Fibroblast of peridontal ligament (primary cell): ENCODE results near the gene STRN.
"Not testable (repeated sequence)": the region's sequence is repeated elsewhere in the genome, so short reads cannot be mapped to it uniquely, and the experiment has no call there.

Experiments used
- DNase-seq: peaks from one replicate; pipeline ENCODE4 v3.0.0-alpha.2; 2010; ENCODE audit errors: extremely low read depth

Gene STRN

GRCh38 chr2:36839976-36840617 lies 126.2 kb downstream of the STRN start:
- no peak for DNase-seq

GRCh38 chr2:36834731-36835524 lies 131.4 kb downstream of the STRN start:
- DNase-seq: no peak

GRCh38 chr2:36834203-36834602 lies 132.1 kb downstream of the STRN start:
- no peak for DNase-seq

- DNase-seq: no peak
Observed at GRCh38 chr2:36831185-36831584, 135.2 kb downstream of the STRN start.

GRCh38 chr2:36824683-36825082 lies 141.7 kb downstream of the STRN start:
- DNase-seq: not testable (repeated sequence)

GRCh38 chr2:36824273-36824672 lies 142.1 kb downstream of the STRN start:
- DNase-seq: no peak

- DNase-seq: no peak
Observed at GRCh38 chr2:36823862-36824261, 142.5 kb downstream of the STRN start.

- DNase-seq: no peak
Observed at GRCh38 chr2:36820942-36821605, 145.3 kb downstream of the STRN start.

GRCh38 chr2:36819095-36819711 lies 147.1 kb downstream of the STRN start:
- DNase-seq: no peak

GRCh38 chr2:36818542-36818941 lies 147.8 kb downstream of the STRN start:
- DNase-seq: no peak

GRCh38 chr2:36812196-36812595 lies 154.1 kb downstream of the STRN start:
- no peak for DNase-seq

GRCh38 chr2:36811071-36811470 lies 155.3 kb downstream of the STRN start:
- DNase-seq: no peak

GRCh38 chr2:36809069-36809445 lies 157.3 kb downstream of the STRN start:
- DNase-seq: no peak

GRCh38 chr2:36808386-36809068 lies 157.8 kb downstream of the STRN start:
- DNase-seq: no peak

- no peak for DNase-seq
Observed at GRCh38 chr2:36807223-36807886, 159.0 kb downstream of the STRN start.

GRCh38 chr2:36805635-36806224 lies 160.6 kb downstream of the STRN start:
- DNase-seq: no peak

GRCh38 chr2:36802952-36803351 lies 163.4 kb downstream of the STRN start:
- DNase-seq: no peak

- DNase-seq: no peak
Observed at GRCh38 chr2:36801088-36801487, 165.2 kb downstream of the STRN start.

- DNase-seq: no peak
Observed at GRCh38 chr2:36800381-36800780, 166.0 kb downstream of the STRN start.

GRCh38 chr2:36798724-36799123 lies 167.6 kb downstream of the STRN start:
- DNase-seq: no peak
